ENCODE measurements around the gene ZIC5. TPM values are rescaled to one million over a fixed set of nuclear protein-coding genes. Genes with fewer than 3 reads are reported as not detected.

Gene ZIC5
- total and polyA plus RNA-seq, 2 of the 13 experiments (the other 11 are each of a cell fraction or from before 2014, with no cell fraction given), result 0.02 to 0.07 TPM

DNA sequence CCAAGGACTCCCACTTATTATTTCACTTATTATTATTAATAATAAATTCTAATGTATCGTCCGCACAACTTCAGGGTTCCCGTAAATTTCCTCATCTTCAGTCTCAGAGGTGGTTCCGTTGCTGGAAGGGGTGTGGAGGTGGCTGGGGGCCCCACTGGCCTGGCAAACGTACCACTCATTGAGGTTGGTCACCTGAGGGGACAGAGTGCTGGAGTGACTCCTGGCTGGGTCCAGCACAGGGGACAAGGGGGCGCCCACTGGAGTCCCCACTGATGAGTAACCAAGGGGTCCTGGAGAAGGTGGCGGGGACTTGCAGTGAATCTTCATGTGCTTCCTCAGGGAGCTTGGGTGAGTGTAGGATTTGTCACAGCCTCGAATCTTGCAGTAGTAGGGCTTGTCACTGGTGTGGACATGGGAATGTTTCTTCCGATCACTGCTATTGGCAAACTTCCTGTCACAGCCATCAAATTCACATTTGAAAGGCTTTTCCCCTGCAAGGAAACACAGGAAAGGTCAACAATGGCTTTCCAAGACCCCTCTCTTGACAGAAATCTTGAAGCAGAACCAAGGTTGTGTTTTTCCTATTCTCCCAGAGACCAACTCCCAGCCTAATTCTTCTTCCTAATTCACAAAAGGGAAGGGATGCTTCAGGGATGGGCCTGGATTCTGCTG, 6.1 kb downstream of the ZIC5 start:
- in situ Hi-C loops (cut with HindIII; ENCODE audit: extremely low pct_ligation_motif_present, low pct_unique_long_range_greater_than_20kb), result no loop called here
- Histone ChIP-seq H3K27me3 (ENCODE audit: control insufficient read depth in 1 of 2, insufficient read depth in 2 of 2, low read length in 2 of 2) (peaks cover 6 to 16% of the 10 kb centered on the region in 2 experiments; a peak in 4 of 5 replicates), H4K20me1 (ENCODE audit: insufficient read depth, low read length) (no peaks in the 10 kb centered on the region), H3K4me1 (ENCODE audit: insufficient read depth, low read length) (no peaks in the 10 kb centered on the region), H3K27ac (ENCODE audit: extremely low read length, insufficient read depth, low read length) (no peak overlapping the region), H3K4me2 (ENCODE audit: low read depth, low read length) (no peak overlapping the region), H3K9ac (ENCODE audit: insufficient read depth, low read depth, low read length) (no peak overlapping the region), H3K36me3 (replicated peaks in 1 of 2; ENCODE audit: control insufficient read depth in 1 of 2, insufficient read depth in 2 of 2, low read length in 2 of 2) (no peaks in the 10 kb centered on the region), H2AFZ (ENCODE audit: low read length) (no peak overlapping the region), H3K79me2 (ENCODE audit: insufficient read depth, low read length) (no peaks in the 10 kb centered on the region), H3K4me3 (replicated peaks in 1 of 3; ENCODE audit: insufficient read depth in 1 of 3, low read depth in 2 of 3, low read length in 3 of 3) (no peak overlapping the region), H3K9me3 (ENCODE audit: low read length) (no peaks in the 10 kb centered on the region)
- TF ChIP-seq ISX (CRISPR knock-in tag; conservative IDR thresholded peaks at IDR 0.05) (no peak), HMGA1 (CRISPR knock-in tag; conservative IDR thresholded peaks at IDR 0.05) (no peak), ZNF549 (CRISPR knock-in tag; IDR thresholded peaks at IDR 0.05) (no peak), ARNT (IDR thresholded peaks at IDR 0.05) (no peak), MZF1 (CRISPR knock-in tag; IDR thresholded peaks at IDR 0.05; ENCODE audit: borderline replicate concordance) (no peak), YEATS2 (CRISPR knock-in tag; IDR thresholded peaks at IDR 0.05; ENCODE audit: borderline replicate concordance) (no peak), ZC3H4 (CRISPR knock-in tag; IDR thresholded peaks at IDR 0.05; ENCODE audit: borderline replicate concordance) (no peak), ZNF234 (CRISPR knock-in tag; conservative IDR thresholded peaks at IDR 0.05) (no peak), SP140L (CRISPR knock-in tag; IDR thresholded peaks at IDR 0.05; ENCODE audit: borderline replicate concordance) (no peak), ESRRA (CRISPR knock-in tag; IDR thresholded peaks at IDR 0.05; ENCODE audit: low read depth) (no peak), XBP1 (CRISPR knock-in tag; IDR thresholded peaks at IDR 0.05) (no peak), HCFC1 (IDR thresholded peaks at IDR 0.05; ENCODE audit: low read depth, low read length) (no peak)
- TF ChIP-seq, protein P1, sequence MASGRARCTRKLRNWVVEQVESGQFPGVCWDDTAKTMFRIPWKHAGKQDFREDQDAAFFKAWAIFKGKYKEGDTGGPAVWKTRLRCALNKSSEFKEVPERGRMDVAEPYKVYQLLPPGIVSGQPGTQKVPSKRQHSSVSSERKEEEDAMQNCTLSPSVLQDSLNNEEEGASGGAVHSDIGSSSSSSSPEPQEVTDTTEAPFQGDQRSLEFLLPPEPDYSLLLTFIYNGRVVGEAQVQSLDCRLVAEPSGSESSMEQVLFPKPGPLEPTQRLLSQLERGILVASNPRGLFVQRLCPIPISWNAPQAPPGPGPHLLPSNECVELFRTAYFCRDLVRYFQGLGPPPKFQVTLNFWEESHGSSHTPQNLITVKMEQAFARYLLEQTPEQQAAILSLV (CRISPR knock-in tag; IDR thresholded peaks at IDR 0.05; ENCODE audit: borderline replicate concordance), result no peak
- TF ChIP-seq, protein P2, sequence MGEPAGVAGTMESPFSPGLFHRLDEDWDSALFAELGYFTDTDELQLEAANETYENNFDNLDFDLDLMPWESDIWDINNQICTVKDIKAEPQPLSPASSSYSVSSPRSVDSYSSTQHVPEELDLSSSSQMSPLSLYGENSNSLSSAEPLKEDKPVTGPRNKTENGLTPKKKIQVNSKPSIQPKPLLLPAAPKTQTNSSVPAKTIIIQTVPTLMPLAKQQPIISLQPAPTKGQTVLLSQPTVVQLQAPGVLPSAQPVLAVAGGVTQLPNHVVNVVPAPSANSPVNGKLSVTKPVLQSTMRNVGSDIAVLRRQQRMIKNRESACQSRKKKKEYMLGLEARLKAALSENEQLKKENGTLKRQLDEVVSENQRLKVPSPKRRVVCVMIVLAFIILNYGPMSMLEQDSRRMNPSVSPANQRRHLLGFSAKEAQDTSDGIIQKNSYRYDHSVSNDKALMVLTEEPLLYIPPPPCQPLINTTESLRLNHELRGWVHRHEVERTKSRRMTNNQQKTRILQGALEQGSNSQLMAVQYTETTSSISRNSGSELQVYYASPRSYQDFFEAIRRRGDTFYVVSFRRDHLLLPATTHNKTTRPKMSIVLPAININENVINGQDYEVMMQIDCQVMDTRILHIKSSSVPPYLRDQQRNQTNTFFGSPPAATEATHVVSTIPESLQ (CRISPR knock-in tag; conservative IDR thresholded peaks at IDR 0.05), result no peak
- POLR2A ChIA-PET, result no interaction called here
- WGBS (ENCODE audit: low lambda C conversion rate), result 75% methylated on average over 6 of the region's 9 CpGs
- intact Hi-C loops (cut with micrococcal nuclease; ENCODE audit: unreplicated experiment), result no loop called here
- CTCF ChIA-PET (ENCODE audit: low intra/inter-chr PET ratio, low total read pairs), result no interaction called here
- FAIRE-seq, result no peak
- BruUV-seq (replicated peaks), result no TSS peak
- no peak for DNase-seq (ENCODE audit: low spot score)
- no peak for ATAC-seq
